HG03135 (cell line): Measurements from ENCODE around the gene PCDH18.
"Not testable (repeated sequence)": the region's sequence is repeated elsewhere in the genome, so short reads cannot be mapped to it uniquely, and the experiment has no call there.

Experiments
- ATAC-seq: cut with Tn5 transposase; IDR thresholded peaks from one replicate; pipeline ENCODE4 v1.9.1; 2021; ENCODE audit warnings: mild to moderate bottlenecking, moderate library complexity; ENCODE audit not compliant: unreplicated experiment

The PCDH18 gene

GRCh38 chr4:137530176-137530575 is 2.1 kb downstream of the PCDH18 start:
- no peak for ATAC-seq

- ATAC-seq = no peak
Measured at GRCh38 chr4:137529432-137529831, 2.9 kb downstream of the PCDH18 start.

- ATAC-seq = no peak
Measured at GRCh38 chr4:137528673-137529072, 3.6 kb downstream of the PCDH18 start.

- ATAC-seq = no peak
Measured at GRCh38 chr4:137526681-137527080, 5.6 kb downstream of the PCDH18 start.

- no peak for ATAC-seq
Measured at GRCh38 chr4:137524725-137525369, 7.4 kb downstream of the PCDH18 start.

DNA sequence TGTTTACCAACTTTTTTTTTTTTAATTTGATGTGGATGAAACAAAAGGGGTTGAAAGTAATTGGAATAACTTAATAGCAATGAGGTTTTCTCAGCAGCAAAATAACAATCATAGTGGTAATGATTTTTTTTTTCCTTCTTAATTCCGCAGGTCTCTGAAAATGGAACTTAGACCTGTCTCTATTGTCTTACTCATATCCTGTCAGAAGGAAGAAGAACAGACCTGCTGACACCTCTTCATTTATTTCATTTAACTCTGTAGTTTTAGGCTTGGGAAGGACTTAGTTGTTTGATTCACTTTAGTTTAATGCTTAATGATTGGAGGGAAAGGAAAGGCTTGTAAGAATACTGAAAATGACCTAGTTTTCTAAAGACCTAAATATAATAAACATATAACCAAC is 9.0 kb downstream of the PCDH18 start:
- no peak for ATAC-seq

- no peak for ATAC-seq
Measured at GRCh38 chr4:137521053-137521452, 11.2 kb downstream of the PCDH18 start.

GRCh38 chr4:137519406-137519805 is 12.9 kb downstream of the PCDH18 start:
- no peak for ATAC-seq

DNA sequence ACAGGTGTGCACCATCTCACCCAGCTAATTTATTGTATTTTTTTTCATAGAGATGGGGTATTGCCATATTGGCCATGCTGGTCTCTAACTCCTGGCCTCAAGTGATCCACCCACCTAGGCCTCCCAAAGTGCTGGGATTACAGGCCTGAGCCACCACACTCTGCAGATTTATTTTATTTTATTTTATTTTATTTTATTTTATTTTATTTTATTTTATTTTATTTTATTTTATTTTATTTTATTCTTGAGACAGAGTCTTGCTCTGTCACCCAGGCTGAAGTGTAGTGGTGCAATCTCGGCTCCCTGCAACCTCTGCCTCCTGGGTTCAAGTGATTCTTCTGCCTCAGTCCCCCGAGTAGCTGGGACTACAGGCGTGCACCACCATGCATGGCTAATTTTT is 15.0 kb downstream of the PCDH18 start:
- ATAC-seq = not testable (repeated sequence)

DNA sequence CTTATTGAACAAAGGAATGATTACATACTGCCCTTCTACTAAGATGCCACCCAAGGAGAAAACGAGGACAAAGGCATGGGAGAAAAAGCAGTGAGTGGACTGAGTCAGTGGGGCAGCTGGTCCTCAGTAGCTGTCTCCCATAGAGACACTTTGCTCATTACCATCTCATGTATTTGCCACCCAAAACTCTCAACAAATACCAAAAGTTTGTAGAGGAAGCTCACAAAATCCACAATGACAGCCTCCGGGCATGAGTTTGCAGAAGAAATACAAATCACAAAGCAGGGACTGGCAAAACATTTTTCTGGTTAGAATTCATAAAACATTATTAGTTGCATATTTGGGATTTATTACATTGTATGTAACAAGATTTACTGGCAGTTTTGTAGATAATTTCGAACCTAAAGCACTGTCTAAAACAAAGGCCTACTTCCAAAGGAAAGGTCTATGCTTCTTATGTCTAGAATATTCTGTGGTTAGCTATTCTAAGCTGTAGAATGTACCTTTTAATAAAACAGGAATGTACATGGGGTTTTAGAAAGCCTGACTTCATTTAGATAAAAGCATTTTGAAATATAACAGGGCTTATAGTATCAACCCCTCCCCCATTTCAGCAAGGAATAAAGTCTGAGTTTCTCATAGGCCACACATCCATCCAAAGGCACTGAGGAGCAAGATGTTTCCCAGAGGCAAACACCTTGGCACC is 17.7 kb downstream of the PCDH18 start:
- no peak for ATAC-seq

DNA sequence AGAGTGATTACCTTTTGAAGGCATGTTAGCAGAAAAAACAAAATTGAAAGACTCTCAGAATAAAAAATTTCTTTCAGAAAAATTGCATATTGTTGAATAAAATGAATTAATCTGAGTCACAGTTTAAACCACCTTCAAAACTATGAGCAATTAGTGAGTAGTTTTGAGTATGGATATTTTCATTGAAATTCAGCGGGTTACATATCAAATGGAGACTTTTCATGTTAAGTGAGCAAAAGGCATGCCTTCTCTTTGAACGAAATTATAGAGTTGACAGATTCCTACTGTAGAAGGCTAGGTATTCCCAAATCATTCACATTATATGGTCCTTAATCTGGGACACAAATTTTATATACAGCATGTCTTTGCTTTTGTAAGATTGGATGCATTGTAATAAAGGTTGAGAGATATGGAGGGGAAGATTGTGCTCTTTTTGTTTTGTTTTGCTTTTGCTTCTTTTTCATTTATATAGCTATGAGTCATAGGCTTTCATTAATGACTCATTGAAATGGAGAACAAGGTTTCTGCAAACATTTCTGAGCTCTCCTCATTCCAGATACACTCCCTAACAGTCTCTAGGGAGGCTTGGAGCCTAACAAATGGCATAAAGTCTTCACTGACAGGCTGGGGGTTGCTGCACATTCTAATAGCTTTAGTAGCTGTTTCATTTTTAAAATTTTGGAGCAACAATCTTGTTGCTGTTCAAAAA is 21.6 kb downstream of the PCDH18 start:
- no peak for ATAC-seq

DNA sequence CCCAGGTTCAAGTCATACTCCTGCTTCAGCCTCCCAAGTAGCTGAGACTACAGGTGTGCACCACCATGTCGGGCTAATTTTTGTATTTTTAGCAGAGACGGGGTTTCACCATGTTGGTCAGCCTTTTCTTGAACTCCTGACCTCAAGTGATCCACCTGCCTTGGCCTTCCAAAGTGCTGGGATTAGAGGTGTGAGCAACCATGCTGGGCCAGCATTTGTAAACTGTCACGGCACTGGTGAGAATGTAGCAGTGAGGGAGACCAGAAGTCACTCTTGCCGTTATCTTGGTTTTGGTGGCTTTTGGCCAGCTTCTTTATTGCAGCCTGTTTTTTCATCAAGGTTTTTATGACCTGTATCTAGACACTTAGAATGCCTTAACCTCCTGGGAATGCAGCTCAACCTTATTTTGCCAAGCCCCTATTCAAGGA is 22.4 kb downstream of the PCDH18 start:
- no peak for ATAC-seq

- no peak for ATAC-seq
Measured at GRCh38 chr4:137502339-137503129, 29.8 kb downstream of the PCDH18 start.

GRCh38 chr4:137496267-137496666 is 36.0 kb downstream of the PCDH18 start:
- not testable (repeated sequence) for ATAC-seq

DNA sequence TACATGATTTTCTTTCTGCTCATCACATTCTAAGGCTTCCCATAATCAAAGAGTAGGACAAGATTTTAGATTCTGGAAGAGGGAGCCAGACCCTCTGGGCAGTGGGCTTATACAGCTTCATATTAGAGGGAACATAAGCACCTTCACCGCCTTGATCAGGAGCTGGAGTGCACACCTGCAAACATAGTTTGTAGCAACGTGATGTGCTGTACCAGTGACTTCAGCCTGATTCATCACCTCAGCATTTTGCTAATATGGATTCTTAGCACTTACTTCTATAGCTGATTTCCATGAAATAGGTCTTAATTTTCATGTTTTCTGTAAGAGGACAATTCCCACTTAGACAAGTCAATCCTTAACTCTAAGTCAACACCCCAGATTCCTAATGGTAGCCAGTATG is 36.7 kb downstream of the PCDH18 start:
- no peak for ATAC-seq

- not testable (repeated sequence) for ATAC-seq
Measured at GRCh38 chr4:137483313-137483959, 48.9 kb downstream of the PCDH18 start.

DNA sequence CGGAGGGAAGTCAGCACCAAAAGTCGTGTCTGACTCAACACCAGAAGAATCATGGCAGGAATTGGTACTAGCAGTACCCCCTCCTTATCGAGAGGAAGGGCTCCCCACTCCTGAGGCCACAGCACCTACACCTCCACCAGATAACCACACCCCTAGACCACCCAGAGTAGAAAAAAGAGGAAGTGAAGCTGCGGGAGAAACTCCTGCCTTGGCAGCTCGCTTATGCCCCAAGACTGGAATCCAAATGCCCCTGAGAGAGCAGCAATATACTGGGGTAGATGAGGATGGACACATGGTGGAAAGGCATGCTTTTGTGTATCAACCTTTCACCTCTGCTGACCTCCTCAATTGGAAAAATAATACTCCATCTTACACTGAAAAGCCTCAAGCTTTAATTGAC is 52.6 kb downstream of the PCDH18 start:
- not testable (repeated sequence) for ATAC-seq

GRCh38 chr4:137476345-137476744 is 55.9 kb downstream of the PCDH18 start:
- ATAC-seq = no peak

DNA sequence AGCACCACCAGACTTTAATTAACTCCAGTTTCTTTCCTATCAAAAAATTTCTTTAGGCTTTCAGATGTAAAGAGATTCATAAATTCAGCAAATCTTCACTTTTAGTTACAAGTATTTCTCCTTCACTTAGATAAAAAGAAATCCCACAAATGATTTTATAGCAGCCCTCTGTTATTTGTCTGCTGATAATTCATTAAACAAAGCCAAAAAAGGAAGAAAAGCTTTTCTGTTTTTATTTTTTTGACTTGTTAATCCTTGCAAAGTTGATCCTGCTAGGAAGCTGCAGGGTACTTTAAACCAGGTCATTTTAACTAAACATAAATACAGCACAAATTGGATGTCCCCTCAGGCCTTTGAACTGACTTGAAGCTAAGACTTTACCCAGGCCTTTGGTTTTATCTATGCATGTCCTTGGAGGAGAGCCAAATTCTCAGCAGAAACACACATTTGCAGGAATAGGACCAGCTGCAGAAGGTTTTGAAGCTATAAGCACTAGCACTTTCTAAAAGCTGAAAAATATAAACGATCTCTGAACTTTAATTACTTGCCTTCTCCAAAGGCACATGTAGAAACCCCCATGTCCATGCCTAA is 57.5 kb downstream of the PCDH18 start:
- ATAC-seq = no peak

DNA sequence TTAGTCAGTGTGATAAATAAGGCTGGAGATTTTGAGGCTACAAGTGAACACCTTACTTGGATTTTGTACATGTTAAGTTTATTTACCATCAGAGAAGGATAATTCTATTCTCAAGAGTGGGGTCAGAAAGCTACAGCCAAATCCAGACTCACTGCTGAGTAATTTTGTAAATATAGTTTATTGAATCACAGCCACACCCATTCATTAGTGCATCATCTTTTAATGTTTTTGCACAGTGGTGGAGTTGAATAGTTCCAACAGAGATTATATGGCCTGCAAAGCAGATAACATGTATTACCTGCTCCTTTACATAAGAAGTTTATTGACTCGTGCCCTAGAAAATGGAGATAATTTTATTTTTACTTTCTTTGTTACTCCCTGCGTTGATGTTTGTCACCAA is 60.4 kb downstream of the PCDH18 start:
- ATAC-seq = no peak
